K562 treated with DMSO at 1 percent for 4 hours (cell line): Measurements from ENCODE around the gene ZIM2. TPM values are rescaled to one million over a fixed set of nuclear protein-coding genes. Genes with fewer than 3 reads are reported as not detected.

Experiments used
- total RNA-seq: library from RNA; unstranded; fragments of 300-600 nt; gene quantifications from 2 replicates; pipeline ENCODE4 v1.2.3, GENCODE V29; 2022; ENCODE audit not compliant: insufficient read depth

The ZIM2 gene
- not detected in 2 replicates for total RNA-seq

GRCh38 chr19:56840451-56841192 lies at the start of gene ZIM2, which contains the start of gene PEG3:
TSS of gene ZIM2 (minus strand) at chr19:56840726. CDS start at chr19:56824277, 16,449 bp downstream.
TSS of gene PEG3 (minus strand) at chr19:56840726. CDS start at chr19:56824655, 16,071 bp downstream.

Other genes starting within 250 kb of the ZIM2 start
- gene ZNF71, start 245.4 kb downstream of the ZIM2 start, total RNA-seq: not detected in 2 replicates
- gene SMIM17, start 197.6 kb downstream of the ZIM2 start, total RNA-seq: not detected in 2 replicates
- gene ZNF835, start 169.0 kb downstream of the ZIM2 start, total RNA-seq: not detected in 2 replicates
- not detected in 2 replicates for gene PEG3, start within 50 bp of the ZIM2 start, total RNA-seq